IMR-90 (cell line): ENCODE data around the gene SLC44A5. TPM values are rescaled to one million over a fixed set of nuclear protein-coding genes. Genes with fewer than 3 reads are reported as not detected.

Experiments
- ATAC-seq: fragments of 200-7000 bp; cut with Tn5 transposase; 2 replicates; pipeline ENCODE4 v1.9.1; 2020; ENCODE audit warnings: low read depth, mild to moderate bottlenecking, moderate library complexity
- BruUV-seq: library from RNA; stranded (reverse); fragments of 400-500 nt; replicated peaks from 2 replicates; lab custom pipeline; 2021; lab: Mats Ljungman, UMichigan
- CTCF ChIA-PET: fragments of 300-600 bp; formaldehyde crosslinking; extraction: SDS; loops from one replicate; lab custom pipeline; 2021; ENCODE audit warnings: antibody characterized with exemption; lab: Yijun Ruan, JAX
- POLR2A ChIA-PET: fragments of 300-600 bp; sonication (Branson Sonifier 250); formaldehyde crosslinking; loops from one replicate; lab custom pipeline; 2022; ENCODE audit warnings: antibody characterized with exemption; ENCODE audit not compliant: unreplicated experiment; lab: Charles Lee
- DNase-seq: peaks from one replicate; pipeline ENCODE4 v3.0.0; 2013
- H2AFZ ChIP-seq: replicated peaks from 2 replicates; pipeline ENCODE3; 2013; ENCODE audit warnings: low read length, mild to moderate bottlenecking; ENCODE audit not compliant: poor library complexity
- H2AK5ac ChIP-seq: 2 replicates; pipeline ENCODE4 v1.6.1; 2013; ENCODE audit warnings: low read depth, low read length, inconsistent platforms
- H2AK9ac ChIP-seq: replicated peaks from 2 replicates; pipeline ENCODE3; 2013; ENCODE audit warnings: mild to moderate bottlenecking, low read depth, low read length, moderate library complexity; ENCODE audit not compliant: poor library complexity
- H2BK120ac ChIP-seq: 2 replicates; pipeline ENCODE4 v1.6.1; 2013; ENCODE audit warnings: low read depth, low read length, inconsistent platforms
- H2BK15ac ChIP-seq: 3 replicates; pipeline ENCODE4 v1.6.1; 2013; ENCODE audit warnings: low read depth, low read length, inconsistent platforms
- H2BK20ac ChIP-seq: 2 replicates; pipeline ENCODE4 v1.6.1; 2013; ENCODE audit warnings: low read depth, mild to moderate bottlenecking, inconsistent platforms, low read length, moderate library complexity
- H2BK5ac ChIP-seq: 2 replicates; pipeline ENCODE4 v1.6.1; 2013; ENCODE audit warnings: mild to moderate bottlenecking, low read depth, low read length, inconsistent platforms; ENCODE audit not compliant: poor library complexity, severe bottlenecking
- H3K14ac ChIP-seq: replicated peaks from 2 replicates; pipeline ENCODE4 v1.6.1; 2013; ENCODE audit warnings: low read depth, low read length, inconsistent platforms
- H3K18ac ChIP-seq: 2 replicates; pipeline ENCODE4 v1.6.1; 2013; ENCODE audit warnings: low read depth, low read length, control low read depth
- H3K23ac ChIP-seq: 2 replicates; pipeline ENCODE4 v1.6.1; 2013; ENCODE audit warnings: low read depth, low read length, inconsistent platforms
- H3K27ac ChIP-seq: 2 replicates; pipeline ENCODE4 v1.5.1; 2013; ENCODE audit warnings: mild to moderate bottlenecking, control low read depth, low read length; ENCODE audit not compliant: insufficient read depth
- H3K27me3 ChIP-seq: 2 replicates; pipeline ENCODE4 v1.6.1; 2013; ENCODE audit warnings: low read length; ENCODE audit not compliant: control insufficient read depth, insufficient read depth
- H3K36me3 ChIP-seq: 2 replicates; pipeline ENCODE4 v1.6.1; 2013; ENCODE audit warnings: low read length, mixed read lengths; ENCODE audit not compliant: control insufficient read depth, insufficient read depth
- H3K4ac ChIP-seq: 2 replicates; pipeline ENCODE4 v1.6.1; 2013; ENCODE audit warnings: low read depth, low read length, inconsistent platforms
- H3K4me1 ChIP-seq: 2 replicates; pipeline ENCODE4 v1.6.1; 2013; ENCODE audit warnings: low read length, mixed read lengths; ENCODE audit not compliant: control insufficient read depth, insufficient read depth
- H3K4me2 ChIP-seq: 2 replicates; pipeline ENCODE4 v1.6.1; 2013; ENCODE audit warnings: low read depth, mild to moderate bottlenecking, control low read depth, low read length, moderate library complexity
- H3K4me3 ChIP-seq: 2 replicates; pipeline ENCODE4 v1.5.1; 2013; ENCODE audit warnings: low read depth, mild to moderate bottlenecking, control low read depth, low read length, moderate library complexity; ENCODE audit not compliant: insufficient read depth
- H3K56ac ChIP-seq: 2 replicates; pipeline ENCODE4 v1.6.1; 2013; ENCODE audit warnings: low read length, inconsistent platforms; ENCODE audit not compliant: insufficient read depth; ENCODE audit errors: extremely low read depth
- H3K79me1 ChIP-seq, 2 experiments: 2 replicates each; pipeline ENCODE4 v1.6.1; 2013; ENCODE audit warnings: low read length in 2 of 2, inconsistent platforms in 1 of 2, low read depth in 1 of 2
- H3K9ac ChIP-seq: 2 replicates; pipeline ENCODE4 v1.6.1; 2013; ENCODE audit warnings: low read depth, low read length, control low read depth
- H3K9me1 ChIP-seq: 2 replicates; pipeline ENCODE4 v1.6.1; 2013; ENCODE audit warnings: low read length, inconsistent platforms; ENCODE audit not compliant: insufficient read depth
- H3K9me3 ChIP-seq: 2 replicates; pipeline ENCODE4 v1.6.1; 2013; ENCODE audit warnings: low read length; ENCODE audit not compliant: control insufficient read depth, insufficient read depth
- H4K20me1 ChIP-seq: 2 replicates; pipeline ENCODE4 v1.6.1; 2013; ENCODE audit warnings: low read length, inconsistent platforms; ENCODE audit not compliant: insufficient read depth
- H4K5ac ChIP-seq: 2 replicates; pipeline ENCODE4 v1.6.1; 2013; ENCODE audit warnings: mild to moderate bottlenecking, low read depth, low read length, control low read depth
- H4K8ac ChIP-seq, 2 experiments: 2 replicates each; pipeline ENCODE4 v1.6.1; 2013; ENCODE audit warnings: low read depth in 2 of 2, low read length in 2 of 2, control low read depth in 1 of 2, inconsistent platforms in 1 of 2
- H4K91ac ChIP-seq: 2 replicates; pipeline ENCODE4 v1.6.1; 2013; ENCODE audit warnings: low read depth, low read length, inconsistent platforms; ENCODE audit not compliant: insufficient read depth
- BHLHE40 ChIP-seq: fragments of 150-350 bp; IDR thresholded peaks from 2 replicates; pipeline ENCODE4 v1.6.1; 2016; ENCODE audit warnings: mild to moderate bottlenecking, low read depth, low read length
- CEBPB ChIP-seq: IDR thresholded peaks from 2 replicates; pipeline ENCODE4 v1.6.1; 2012; ENCODE audit warnings: low read depth, low read length, improper control_type of control experiment
- CHD1 ChIP-seq: IDR thresholded peaks from 2 replicates; pipeline ENCODE4 v1.6.1; 2012; ENCODE audit warnings: low read depth, low read length, improper control_type of control experiment
- FOS ChIP-seq: fragments of 150-350 bp; IDR thresholded peaks from 2 replicates; pipeline ENCODE4 v1.6.1; 2016; ENCODE audit warnings: low read depth, low read length
- MAFK ChIP-seq: IDR thresholded peaks from 2 replicates; pipeline ENCODE4 v1.6.1; 2012; ENCODE audit warnings: low read depth, low read length, improper control_type of control experiment
- MAZ ChIP-seq: IDR thresholded peaks from 2 replicates; pipeline ENCODE4 v1.6.1; 2012; ENCODE audit warnings: low read depth, mild to moderate bottlenecking, low read length, improper control_type of control experiment, moderate library complexity, borderline replicate concordance
- MXI1 ChIP-seq: IDR thresholded peaks from 2 replicates; pipeline ENCODE4 v1.6.1; 2012; ENCODE audit warnings: low read depth, mild to moderate bottlenecking, low read length, moderate library complexity, borderline replicate concordance
- NFE2L2 ChIP-seq: fragments of 150-350 bp; IDR thresholded peaks from 2 replicates; pipeline ENCODE4 v1.6.1; 2016; ENCODE audit warnings: low read depth, mild to moderate bottlenecking, low read length
- POLR2A ChIP-seq: IDR thresholded peaks from 2 replicates; pipeline ENCODE4 v1.6.1; 2012; ENCODE audit warnings: mild to moderate bottlenecking, low read depth, low read length
- RAD21 ChIP-seq: IDR thresholded peaks from 2 replicates; pipeline ENCODE4 v1.6.1; 2012; ENCODE audit warnings: low read length, improper control_type of control experiment
- RCOR1 ChIP-seq: IDR thresholded peaks from 2 replicates; pipeline ENCODE4 v1.6.1; 2012; ENCODE audit warnings: mild to moderate bottlenecking, low read length, improper control_type of control experiment; ENCODE audit not compliant: insufficient replicate concordance
- RFX5 ChIP-seq: IDR thresholded peaks from 2 replicates; pipeline ENCODE4 v1.8.0; 2012; ENCODE audit warnings: low read depth, mild to moderate bottlenecking, low read length, moderate library complexity
- SMC3 ChIP-seq: fragments of 150-350 bp; IDR thresholded peaks from 2 replicates; pipeline ENCODE4 v1.6.1; 2016; ENCODE audit warnings: low read depth, mild to moderate bottlenecking, antibody characterized with exemption, low read length, moderate library complexity
- WGBS, 2 experiments: methylation state at CpG; one replicate each; pipeline versions ENCODE4 v1.1.5 to v1.1.7; 2013; ENCODE audit warnings: missing lambda C conversion rate in 2 of 2; ENCODE audit not compliant: insufficient read length in 1 of 2; ENCODE audit errors: extremely low coverage in 2 of 2; 5-methylcytosine and 5-hydroxymethylcytosine counted together
- dilution Hi-C: fragments of 300-500 bp; cut with HindIII; formaldehyde crosslinking; loops from one replicate; pipeline ENCODE4 v1.14.3; 2018; ENCODE audit warnings: low sequenced_read_pairs; ENCODE audit not compliant: unreplicated experiment
- in situ Hi-C: fragments of 300-500 bp; cut with MboI; formaldehyde crosslinking; loops from 3 replicates; pipeline ENCODE4 v1.14.3; 2019; ENCODE audit warnings: low sequenced_read_pairs, inconsistent platforms, mixed read lengths
- intact Hi-C: fragments of 100-400 bp; cut with micrococcal nuclease; formaldehyde crosslinking; loops from 2 replicates; pipeline ENCODE4 v1.10.0; 2022
- polyA plus RNA-seq, 3 experiments: library from polyadenylated mRNA; depleted of rRNA; stranded (reverse); fragments of >200 nt; gene quantifications; 2 replicates each; pipeline ENCODE4 v1.2.3, GENCODE V29; 2012; ENCODE audit warnings: low replicate concordance in 1 of 3
- total RNA-seq: library from RNA; depleted of rRNA; stranded (reverse); fragments of >200 nt; gene quantifications from 2 replicates; pipeline ENCODE4 v1.2.3, GENCODE V29; 2012
- TF ChIP-seq, protein P1 (sequence below): fragments of 150-350 bp; IDR thresholded peaks from 2 replicates; pipeline ENCODE4 v1.6.1; 2016; ENCODE audit warnings: low read depth, mild to moderate bottlenecking, low read length, moderate library complexity, borderline replicate concordance
- TF ChIP-seq, protein P2 (sequence below): fragments of 150-350 bp; IDR thresholded peaks from 2 replicates; pipeline ENCODE4 v1.6.1; 2017; ENCODE audit warnings: mild to moderate bottlenecking, antibody characterized with exemption, low read length, low read depth
- TF ChIP-seq, protein P3 (sequence below): conservative IDR thresholded peaks from 2 replicates; pipeline ENCODE4 v1.5.1; 2012; ENCODE audit warnings: mild to moderate bottlenecking, low read depth, low read length, improper control_type of control experiment

SLC44A5 gene
- total and polyA plus RNA-seq, 2 of the 4 experiments (the other 2 are of a cell fraction), result under 0.01 TPM; not detected in 1

DNA sequence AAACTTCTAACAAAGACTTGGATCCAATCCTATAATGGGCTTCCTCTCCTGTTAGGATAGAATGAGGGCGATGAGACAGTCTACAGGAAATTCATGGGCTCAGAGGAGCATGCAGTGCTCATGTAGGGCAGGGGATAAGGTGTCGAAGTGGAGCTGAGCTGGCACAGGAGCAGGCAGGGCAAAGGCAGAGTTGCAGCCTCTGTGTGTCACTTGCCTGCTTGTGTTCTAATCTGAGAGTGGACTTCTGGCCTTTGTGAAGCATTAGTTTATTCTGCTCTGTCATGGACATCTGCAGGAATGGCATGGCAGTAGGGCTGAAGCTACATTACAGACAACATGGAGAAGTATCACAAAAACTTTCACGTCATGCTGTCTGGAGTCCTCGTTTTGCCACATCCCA, 444.1 kb downstream of the SLC44A5 start:
- H3K14ac ChIP-seq, result no peak overlapping the region
- no peak overlapping the region for H3K56ac ChIP-seq
- no peak overlapping the region for H3K4ac ChIP-seq
- H4K8ac ChIP-seq, result no peak overlapping the region
- TF ChIP-seq SMC3 (no peak), MAFK (no peak), FOS (no peak), MXI1 (no peak), RCOR1 (no peak), POLR2A (no peak), CEBPB (no peak), CHD1 (no peak), MAZ (no peak), NFE2L2 (no peak), RAD21 (no peak), BHLHE40 (no peak), RFX5 (no peak)
- TF ChIP-seq, protein P1, sequence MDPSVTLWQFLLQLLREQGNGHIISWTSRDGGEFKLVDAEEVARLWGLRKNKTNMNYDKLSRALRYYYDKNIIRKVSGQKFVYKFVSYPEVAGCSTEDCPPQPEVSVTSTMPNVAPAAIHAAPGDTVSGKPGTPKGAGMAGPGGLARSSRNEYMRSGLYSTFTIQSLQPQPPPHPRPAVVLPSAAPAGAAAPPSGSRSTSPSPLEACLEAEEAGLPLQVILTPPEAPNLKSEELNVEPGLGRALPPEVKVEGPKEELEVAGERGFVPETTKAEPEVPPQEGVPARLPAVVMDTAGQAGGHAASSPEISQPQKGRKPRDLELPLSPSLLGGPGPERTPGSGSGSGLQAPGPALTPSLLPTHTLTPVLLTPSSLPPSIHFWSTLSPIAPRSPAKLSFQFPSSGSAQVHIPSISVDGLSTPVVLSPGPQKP, result no peak
- TF ChIP-seq, protein P2, sequence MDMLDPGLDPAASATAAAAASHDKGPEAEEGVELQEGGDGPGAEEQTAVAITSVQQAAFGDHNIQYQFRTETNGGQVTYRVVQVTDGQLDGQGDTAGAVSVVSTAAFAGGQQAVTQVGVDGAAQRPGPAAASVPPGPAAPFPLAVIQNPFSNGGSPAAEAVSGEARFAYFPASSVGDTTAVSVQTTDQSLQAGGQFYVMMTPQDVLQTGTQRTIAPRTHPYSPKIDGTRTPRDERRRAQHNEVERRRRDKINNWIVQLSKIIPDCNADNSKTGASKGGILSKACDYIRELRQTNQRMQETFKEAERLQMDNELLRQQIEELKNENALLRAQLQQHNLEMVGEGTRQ, result no peak
- TF ChIP-seq, protein P3, sequence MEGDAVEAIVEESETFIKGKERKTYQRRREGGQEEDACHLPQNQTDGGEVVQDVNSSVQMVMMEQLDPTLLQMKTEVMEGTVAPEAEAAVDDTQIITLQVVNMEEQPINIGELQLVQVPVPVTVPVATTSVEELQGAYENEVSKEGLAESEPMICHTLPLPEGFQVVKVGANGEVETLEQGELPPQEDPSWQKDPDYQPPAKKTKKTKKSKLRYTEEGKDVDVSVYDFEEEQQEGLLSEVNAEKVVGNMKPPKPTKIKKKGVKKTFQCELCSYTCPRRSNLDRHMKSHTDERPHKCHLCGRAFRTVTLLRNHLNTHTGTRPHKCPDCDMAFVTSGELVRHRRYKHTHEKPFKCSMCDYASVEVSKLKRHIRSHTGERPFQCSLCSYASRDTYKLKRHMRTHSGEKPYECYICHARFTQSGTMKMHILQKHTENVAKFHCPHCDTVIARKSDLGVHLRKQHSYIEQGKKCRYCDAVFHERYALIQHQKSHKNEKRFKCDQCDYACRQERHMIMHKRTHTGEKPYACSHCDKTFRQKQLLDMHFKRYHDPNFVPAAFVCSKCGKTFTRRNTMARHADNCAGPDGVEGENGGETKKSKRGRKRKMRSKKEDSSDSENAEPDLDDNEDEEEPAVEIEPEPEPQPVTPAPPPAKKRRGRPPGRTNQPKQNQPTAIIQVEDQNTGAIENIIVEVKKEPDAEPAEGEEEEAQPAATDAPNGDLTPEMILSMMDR, result no peak
- CTCF ChIA-PET, result no interaction called here
- no peak overlapping the region for H2BK120ac ChIP-seq
- H3K9ac ChIP-seq, result no peak overlapping the region
- intact Hi-C loops (no loop called here), dilution Hi-C loops (no loop called here), in situ Hi-C loops (no loop called here)
- H4K91ac ChIP-seq, result no peak overlapping the region
- ATAC-seq (no peak), DNase-seq (no peak)
- no peak overlapping the region for H2BK5ac ChIP-seq
- WGBS, 2 experiments, result no CpG with 5 or more reads among the region's 4 CpGs
- H3K4me2 ChIP-seq, result no peak overlapping the region
- no peak overlapping the region for H2AFZ ChIP-seq
- H2AK9ac ChIP-seq, result no peak overlapping the region
- no peak overlapping the region for H4K5ac ChIP-seq
- no peaks in the 10 kb centered on the region for H3K4me1 ChIP-seq
- no peak overlapping the region for H3K27ac ChIP-seq
- H3K9me3 ChIP-seq, result peaks cover 4% of the 10 kb centered on the region; the same call in 1 of the 2 replicates
- POLR2A ChIA-PET, result no interaction called here
- H3K27me3 ChIP-seq, result no peaks in the 10 kb centered on the region
- H3K18ac ChIP-seq, result no peak overlapping the region
- no peak overlapping the region for H2BK20ac ChIP-seq
- H2BK15ac ChIP-seq, result no peak overlapping the region
- no peaks in the 10 kb centered on the region for H3K36me3 ChIP-seq
- H3K9me1 ChIP-seq, result no peaks in the 10 kb centered on the region
- H3K79me1 ChIP-seq, result no peaks in the 10 kb centered on the region
- H4K20me1 ChIP-seq, result no peaks in the 10 kb centered on the region
- no peak overlapping the region for H2AK5ac ChIP-seq
- no TSS peak for BruUV-seq
- no peak overlapping the region for H3K4me3 ChIP-seq
- no peak overlapping the region for H3K23ac ChIP-seq
